CD14-positive monocyte (primary cell): ENCODE measurements around the gene RFX4. TPM values are rescaled to one million over a fixed set of nuclear protein-coding genes. Genes with fewer than 3 reads are reported as not detected.

Experiments
- DNase-seq, 3 donors: peaks; one replicate each; pipeline ENCODE4 v3.0.0-alpha.2; 2011 to 2022
- H2AFZ ChIP-seq: 2 replicates; pipeline ENCODE4 v1.6.0; 2012; ENCODE audit warnings: mild to moderate bottlenecking, low read depth, low read length, inconsistent platforms; ENCODE audit not compliant: insufficient read depth, poor library complexity, severe bottlenecking
- H3K27ac ChIP-seq, 2 donors: 1 replicate in 1 of 2; 2 replicates in 1 of 2; pipeline ENCODE4 v1.5.1; 2012 to 2013; ENCODE audit warnings: low read length in 2 of 2, control low read depth in 1 of 2, inconsistent platforms in 1 of 2, low read depth in 1 of 2, mild to moderate bottlenecking in 1 of 2
- H3K27me3 ChIP-seq, 2 donors: one replicate each; pipeline versions ENCODE4 v1.6.0 to v1.6.1; 2011 to 2013; ENCODE audit warnings: low read length in 2 of 2; ENCODE audit not compliant: control insufficient read depth in 2 of 2, insufficient read depth in 2 of 2
- H3K36me3 ChIP-seq, 2 donors: replicated peaks in 1 of 2; 1 replicate in 1 of 2; 2 replicates in 1 of 2; pipeline versions ENCODE4 v1.5.1 to v1.6.1; 2012 to 2013; ENCODE audit warnings: low read length in 2 of 2, control low read depth in 1 of 2, inconsistent platforms in 1 of 2, mild to moderate bottlenecking in 1 of 2; ENCODE audit not compliant: insufficient read depth in 2 of 2, control insufficient read depth in 1 of 2
- H3K4me1 ChIP-seq, 2 donors: 1 replicate in 1 of 2; 2 replicates in 1 of 2; pipeline versions ENCODE4 v1.5.1 to v1.6.1; 2012 to 2013; ENCODE audit warnings: low read length in 2 of 2, control low read depth in 1 of 2, inconsistent platforms in 1 of 2, mild to moderate bottlenecking in 1 of 2, moderate library complexity in 1 of 2; ENCODE audit not compliant: insufficient read depth in 2 of 2, control insufficient read depth in 1 of 2
- H3K4me2 ChIP-seq: replicated peaks from 2 replicates; pipeline ENCODE3; 2012; ENCODE audit warnings: low read length, moderate library complexity, mild to moderate bottlenecking; ENCODE audit not compliant: poor library complexity, severe bottlenecking; ENCODE audit errors: extremely low read depth
- H3K4me3 ChIP-seq, 3 experiments: fragments of 200-600 bp in 1 of 3; sonication (generic) in 1 of 3; replicated peaks in 1 of 3; 1 replicate in 2 of 3; 2 replicates in 1 of 3; pipeline ENCODE4 v1.5.1; 2011 to 2013; ENCODE audit warnings: low read length in 3 of 3, mild to moderate bottlenecking in 3 of 3, control low read depth in 2 of 3, low read depth in 2 of 3, inconsistent platforms in 1 of 3, moderate library complexity in 1 of 3
- H3K79me2 ChIP-seq: 2 replicates; pipeline ENCODE4 v1.6.0; 2012; ENCODE audit warnings: mild to moderate bottlenecking, control low read depth, inconsistent platforms, low read length, moderate library complexity; ENCODE audit not compliant: insufficient read depth
- H3K9ac ChIP-seq: 2 replicates; pipeline ENCODE4 v1.6.0; 2017; ENCODE audit warnings: low read length, mild to moderate bottlenecking; ENCODE audit not compliant: insufficient read depth, poor library complexity, severe bottlenecking
- H3K9me3 ChIP-seq, 2 donors: replicated peaks in 1 of 2; 1 replicate in 1 of 2; 2 replicates in 1 of 2; pipeline versions ENCODE4 v1.5.1 to v1.6.1; 2012 to 2013; ENCODE audit warnings: low read length in 2 of 2, control low read depth in 1 of 2; ENCODE audit not compliant: control insufficient read depth in 1 of 2, insufficient read depth in 1 of 2
- H4K20me1 ChIP-seq: 2 replicates; pipeline ENCODE4 v1.6.0; 2012; ENCODE audit warnings: mild to moderate bottlenecking, low read length, control low read depth, moderate library complexity; ENCODE audit not compliant: insufficient read depth
- H3K27ac Mint-ChIP-seq, 7 donors: one replicate each; pipeline ENCODE4 v1.8.0; 2020; ENCODE audit warnings: mild to moderate bottlenecking in 7 of 7, mixed read lengths in 7 of 7, moderate library complexity in 6 of 7, inconsistent platforms in 2 of 7
- H3K27me3 Mint-ChIP-seq, 3 donors: one replicate each; pipeline ENCODE4 v1.8.0; 2021 to 2022; ENCODE audit warnings: low read depth in 3 of 3, mild to moderate bottlenecking in 3 of 3, mixed read lengths in 3 of 3, moderate library complexity in 3 of 3, inconsistent platforms in 1 of 3
- H3K36me3 Mint-ChIP-seq, 2 donors: one replicate each; pipeline ENCODE4 v1.8.0; 2020; ENCODE audit warnings: mixed read lengths in 2 of 2, inconsistent platforms in 1 of 2, mild to moderate bottlenecking in 1 of 2
- H3K4me1 Mint-ChIP-seq: one replicate; pipeline ENCODE4 v1.8.0; 2020; ENCODE audit warnings: mild to moderate bottlenecking, mixed read lengths
- H3K4me3 Mint-ChIP-seq, 2 donors: one replicate each; pipeline ENCODE4 v1.8.0; 2020; ENCODE audit warnings: mild to moderate bottlenecking in 2 of 2, mixed read lengths in 2 of 2, moderate library complexity in 1 of 2
- H3K9me3 Mint-ChIP-seq, 7 donors: one replicate each; pipeline ENCODE4 v1.8.0; 2020 to 2022; ENCODE audit warnings: mixed read lengths in 7 of 7, mild to moderate bottlenecking in 6 of 7, moderate library complexity in 6 of 7, inconsistent platforms in 2 of 7
- intact Hi-C, 2 donors: fragments of 100-400 bp; cut with micrococcal nuclease; formaldehyde crosslinking; loops; one replicate each; pipeline versions ENCODE4 v1.15.0 to v1.15.1; 2023
- polyA plus RNA-seq, 3 donors: library from polyadenylated mRNA; depleted of rRNA in 1 of 3; unstranded in 2 of 3; stranded (reverse) in 1 of 3; fragments of 300-500 nt in 2 of 3; fragments of >200 nt in 1 of 3; fragmentation: Illumina TruSeq in 2 of 3; gene quantifications; 1 replicate in 2 of 3; 2 replicates in 1 of 3; pipeline ENCODE4 v1.2.3, GENCODE V29; 2012 to 2021
- TF ChIP-seq, protein P1 (sequence below): fragments of 200-600 bp; IDR thresholded peaks from one replicate; pipeline ENCODE4 v1.8.0; 2022; ENCODE audit warnings: antibody characterized with exemption, mild to moderate bottlenecking

The RFX4 gene
- polyA plus RNA-seq, 3 donors = not detected

DNA sequence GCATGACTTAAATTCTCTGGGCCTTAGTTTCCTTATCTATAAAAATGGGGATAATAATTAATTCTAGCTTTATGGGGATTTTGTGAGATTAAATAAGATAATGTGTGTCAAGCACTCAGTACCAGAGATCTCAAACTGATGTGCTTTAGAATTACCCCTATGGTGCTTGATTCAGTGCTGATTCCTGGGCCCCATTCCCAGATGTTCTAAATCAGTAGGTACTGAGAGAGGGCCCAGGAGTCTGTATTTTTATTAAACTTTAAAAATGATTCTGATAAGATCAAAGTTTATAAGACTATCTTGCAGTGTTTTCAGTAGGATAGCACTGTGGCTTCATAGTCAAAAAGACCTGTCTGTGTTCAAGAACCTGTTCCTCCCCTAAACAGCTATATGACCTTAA, 102.6 kb downstream of the RFX4 start:
- Mint-ChIP-seq H3K27me3 (peaks cover 12 to 22% (median 15%) of the 10 kb centered on the region in 3 donors), H3K9me3 (peaks cover 0 to 1% (median 0%) of the 10 kb centered on the region in 7 donors), H3K4me1 (no peaks in the 10 kb centered on the region), H3K27ac (no peak overlapping the region), H3K36me3 (no peaks in the 10 kb centered on the region), H3K4me3 (no peak overlapping the region)
- no peak for DNase-seq
- no peaks in the 10 kb centered on the region for H4K20me1 ChIP-seq
- no peak overlapping the region for H2AFZ ChIP-seq
- no peaks in the 10 kb centered on the region for H3K4me1 ChIP-seq
- TF ChIP-seq, protein P1, sequence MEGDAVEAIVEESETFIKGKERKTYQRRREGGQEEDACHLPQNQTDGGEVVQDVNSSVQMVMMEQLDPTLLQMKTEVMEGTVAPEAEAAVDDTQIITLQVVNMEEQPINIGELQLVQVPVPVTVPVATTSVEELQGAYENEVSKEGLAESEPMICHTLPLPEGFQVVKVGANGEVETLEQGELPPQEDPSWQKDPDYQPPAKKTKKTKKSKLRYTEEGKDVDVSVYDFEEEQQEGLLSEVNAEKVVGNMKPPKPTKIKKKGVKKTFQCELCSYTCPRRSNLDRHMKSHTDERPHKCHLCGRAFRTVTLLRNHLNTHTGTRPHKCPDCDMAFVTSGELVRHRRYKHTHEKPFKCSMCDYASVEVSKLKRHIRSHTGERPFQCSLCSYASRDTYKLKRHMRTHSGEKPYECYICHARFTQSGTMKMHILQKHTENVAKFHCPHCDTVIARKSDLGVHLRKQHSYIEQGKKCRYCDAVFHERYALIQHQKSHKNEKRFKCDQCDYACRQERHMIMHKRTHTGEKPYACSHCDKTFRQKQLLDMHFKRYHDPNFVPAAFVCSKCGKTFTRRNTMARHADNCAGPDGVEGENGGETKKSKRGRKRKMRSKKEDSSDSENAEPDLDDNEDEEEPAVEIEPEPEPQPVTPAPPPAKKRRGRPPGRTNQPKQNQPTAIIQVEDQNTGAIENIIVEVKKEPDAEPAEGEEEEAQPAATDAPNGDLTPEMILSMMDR = no peak
- H3K4me3 ChIP-seq = no peak overlapping the region
- H3K4me2 ChIP-seq = no peak overlapping the region
- intact Hi-C loops = no loop called here
- H3K36me3 ChIP-seq = no peaks in the 10 kb centered on the region
- no peaks in the 10 kb centered on the region for H3K9me3 ChIP-seq
- no peaks in the 10 kb centered on the region for H3K79me2 ChIP-seq
- no peak overlapping the region for H3K27ac ChIP-seq
- no peak overlapping the region for H3K9ac ChIP-seq
- H3K27me3 ChIP-seq = peaks cover 0 to 5% of the 10 kb centered on the region in 2 donors

DNA sequence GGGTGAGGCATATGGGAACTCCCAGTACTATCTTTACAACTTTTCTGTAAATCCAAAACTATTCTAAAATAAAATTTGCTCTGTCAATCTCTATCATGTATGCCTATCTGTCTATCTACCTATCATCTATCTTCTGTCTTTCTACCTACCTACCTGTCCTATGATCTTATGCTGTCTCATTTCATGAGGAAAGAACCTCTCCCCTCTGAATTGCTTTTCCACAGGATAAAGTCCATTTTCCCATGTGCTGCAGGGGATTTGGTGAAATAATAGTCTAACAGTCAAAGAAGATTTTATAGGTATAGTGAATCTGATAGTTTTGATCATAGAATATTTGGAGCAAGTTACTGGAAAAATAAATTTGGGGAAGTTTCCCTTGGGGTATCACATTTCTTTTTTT, 104.9 kb downstream of the RFX4 start:
- H3K79me2 ChIP-seq = no peaks in the 10 kb centered on the region
- no peaks in the 10 kb centered on the region for H3K4me1 ChIP-seq
- intact Hi-C loops = no loop called here
- peaks cover 0 to 5% (median 0%) of the 10 kb centered on the region in 7 donors for H3K9me3 Mint-ChIP-seq
- H3K27ac ChIP-seq = no peak overlapping the region
- H3K4me3 ChIP-seq = no peak overlapping the region
- H3K9ac ChIP-seq = no peak overlapping the region
- no peak overlapping the region for H3K4me2 ChIP-seq
- no peak overlapping the region for H3K27ac Mint-ChIP-seq
- H3K36me3 Mint-ChIP-seq = no peaks in the 10 kb centered on the region
- H2AFZ ChIP-seq = no peak overlapping the region
- no peaks in the 10 kb centered on the region for H3K9me3 ChIP-seq
- no peaks in the 10 kb centered on the region for H3K36me3 ChIP-seq
- no peaks in the 10 kb centered on the region for H4K20me1 ChIP-seq
- peaks cover 12 to 25% (median 14%) of the 10 kb centered on the region in 3 donors for H3K27me3 Mint-ChIP-seq
- no peaks in the 10 kb centered on the region for H3K4me1 Mint-ChIP-seq
- peaks cover 0 to 6% of the 10 kb centered on the region in 2 donors for H3K27me3 ChIP-seq
- no peak overlapping the region for H3K4me3 Mint-ChIP-seq
- no peak for DNase-seq
- TF ChIP-seq, protein P1 = no peak
